SK-N-SH (cell line): ENCODE data around the gene LCE1E.

Source experiments
- CTCF ChIP-seq: fragments of 200-600 bp; sonication (generic); IDR thresholded peaks from 2 replicates; pipeline ENCODE4 v1.6.1; 2017; ENCODE audit warnings: antibody characterized with exemption, mild to moderate bottlenecking, moderate library complexity
- ELF1 ChIP-seq: IDR thresholded peaks from 2 replicates; pipeline ENCODE4 v1.4.0; 2012
- EP300 ChIP-seq, 2 experiments: IDR thresholded peaks; 2 replicates each; pipeline versions ENCODE4 v1.4.0 to v1.6.1; 2012; ENCODE audit warnings: borderline replicate concordance in 1 of 2, low read depth in 1 of 2, low read length in 1 of 2
- JUND ChIP-seq: IDR thresholded peaks from 2 replicates; pipeline ENCODE4 v1.4.0; 2012
- MAX ChIP-seq: IDR thresholded peaks from 2 replicates; pipeline ENCODE4 v1.4.0; 2012; ENCODE audit warnings: low read depth
- NFIC ChIP-seq: IDR thresholded peaks from 2 replicates; pipeline ENCODE4 v1.4.0; 2012; ENCODE audit warnings: borderline replicate concordance
- NRF1 ChIP-seq: IDR thresholded peaks from 2 replicates; pipeline ENCODE4 v1.6.1; 2012; ENCODE audit warnings: low read depth, mild to moderate bottlenecking, low read length
- POLR2AphosphoS5 ChIP-seq: IDR thresholded peaks from 2 replicates; pipeline ENCODE4 v1.6.1; 2012; ENCODE audit warnings: low read depth, low read length
- RCOR1 ChIP-seq: fragments of 150-350 bp; IDR thresholded peaks from 2 replicates; pipeline ENCODE4 v1.6.1; 2017; ENCODE audit warnings: antibody characterized with exemption, low read length
- REST ChIP-seq: IDR thresholded peaks from 2 replicates; pipeline ENCODE4 v1.6.1; 2012; ENCODE audit warnings: mild to moderate bottlenecking, low read depth, low read length, moderate library complexity
- RFX5 ChIP-seq: IDR thresholded peaks from 2 replicates; pipeline ENCODE4 v1.6.1; 2012; ENCODE audit warnings: mild to moderate bottlenecking, improper control_type of control experiment, low read length
- SIN3A ChIP-seq: IDR thresholded peaks from 2 replicates; pipeline ENCODE4 v1.6.1; 2012; ENCODE audit warnings: low read depth, mild to moderate bottlenecking, low read length, moderate library complexity, borderline replicate concordance
- YY1 ChIP-seq: IDR thresholded peaks from 2 replicates; pipeline ENCODE4 v1.4.0; 2012; ENCODE audit warnings: low read depth, mild to moderate bottlenecking
- ZBTB33 ChIP-seq: IDR thresholded peaks from 2 replicates; pipeline ENCODE4 v1.4.0; 2012; ENCODE audit warnings: low read depth, borderline replicate concordance

GRCh38 chr1:152741656-152742055 lies 44.4 kb upstream of the LCE1E start:
- no peak for TF ChIP-seq YY1
- no peak for TF ChIP-seq REST
- TF ChIP-seq CTCF = no peak
- TF ChIP-seq POLR2AphosphoS5 = no peak
- no peak for TF ChIP-seq NFIC
- TF ChIP-seq SIN3A = no peak
- TF ChIP-seq ZBTB33 = no peak
- TF ChIP-seq RCOR1 = no peak
- TF ChIP-seq NRF1 = no peak
- TF ChIP-seq RFX5 = no peak
- no peak for TF ChIP-seq ELF1
- TF ChIP-seq MAX = no peak
- TF ChIP-seq JUND = no peak
- TF ChIP-seq EP300 (IDR thresholded peaks at IDR 0.05; ENCODE audit: borderline replicate concordance in 1 of 2, low read depth in 1 of 2, low read length in 1 of 2) = no peak
